GM18909 (cell line): ENCODE data around the gene TBC1D10B.
"Not testable (repeated sequence)": the region's sequence is repeated elsewhere in the genome, so short reads cannot be mapped to it uniquely, and the experiment has no call there.

Experiments
- ATAC-seq: cut with Tn5 transposase; IDR thresholded peaks from one replicate; pipeline ENCODE4 v1.9.1; 2021; ENCODE audit warnings: mild to moderate bottlenecking; ENCODE audit not compliant: unreplicated experiment, poor library complexity

Gene TBC1D10B

DNA sequence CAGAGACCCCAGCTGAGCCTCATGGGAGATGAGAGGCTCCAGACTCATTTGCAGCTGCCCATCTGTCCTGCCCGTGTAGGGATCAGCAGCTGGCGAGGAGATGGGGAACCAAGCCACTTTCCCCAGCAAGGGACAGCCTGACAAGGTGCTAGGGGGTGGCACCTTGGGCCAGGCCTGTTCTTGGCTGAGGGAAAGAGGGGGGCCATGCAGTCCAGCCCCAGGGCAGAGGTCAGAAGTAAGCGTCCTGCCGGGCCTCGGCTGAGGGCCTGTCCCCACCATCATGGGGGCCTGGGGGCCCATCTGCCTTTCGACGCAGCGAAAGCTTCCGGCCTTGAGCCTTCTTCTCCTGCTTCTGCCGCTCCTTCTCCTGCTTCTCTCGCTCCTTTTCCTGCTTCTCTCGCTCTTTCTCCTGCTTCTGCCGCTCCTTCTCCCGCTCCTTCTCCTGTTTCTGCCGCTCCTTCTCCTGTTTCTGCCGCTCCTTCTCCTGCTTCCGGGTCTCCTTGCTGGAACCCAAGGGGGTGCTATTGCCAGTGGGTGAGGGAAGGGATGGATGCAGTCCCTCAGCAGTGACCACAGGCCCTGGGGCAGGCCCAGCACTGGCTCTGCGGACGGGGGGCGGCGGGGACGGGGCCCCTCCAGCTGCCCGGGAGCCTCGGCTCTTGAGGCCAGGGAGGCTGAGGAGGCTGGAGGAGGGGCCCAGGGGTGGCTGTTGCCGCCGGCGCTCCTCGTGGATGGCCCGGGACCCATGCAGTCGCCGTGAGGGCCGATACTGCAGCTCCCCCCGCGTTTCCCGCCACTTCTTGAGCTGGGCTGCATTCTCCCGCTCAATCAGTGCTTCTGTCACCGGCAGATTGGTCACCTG lies 12.3 kb downstream of the TBC1D10B start:
- no peak for ATAC-seq

DNA sequence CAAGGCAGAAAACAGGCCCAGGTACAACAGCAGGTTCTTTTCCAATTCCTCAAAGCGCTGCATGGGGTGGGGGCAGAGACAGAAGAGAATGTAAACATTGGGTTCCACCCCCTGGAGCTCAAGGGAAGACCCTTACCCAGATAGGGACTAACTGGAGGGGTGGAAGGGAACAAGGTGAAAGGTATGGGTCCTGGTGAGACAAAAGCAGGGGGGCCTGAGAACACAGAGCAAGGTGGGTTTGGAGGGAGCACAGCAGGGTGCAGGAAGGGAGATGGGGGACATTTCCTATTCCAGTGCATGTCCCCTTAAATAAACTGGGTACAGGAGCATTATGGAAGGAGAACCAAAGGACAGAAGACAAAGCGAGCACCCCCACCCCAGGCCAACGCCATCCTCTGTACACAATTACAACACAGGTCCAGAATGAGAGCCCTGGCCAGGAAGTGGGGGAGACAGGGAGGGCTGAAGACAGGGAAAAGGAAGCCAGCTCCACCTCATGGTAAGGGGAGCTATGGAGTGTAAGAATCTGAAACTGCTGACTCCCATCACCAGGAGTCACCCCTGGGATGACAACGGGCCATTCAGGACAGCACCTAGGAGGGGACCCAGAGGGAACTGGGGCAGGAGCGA lies 13.1 kb downstream of the TBC1D10B start:
- no peak for ATAC-seq

DNA sequence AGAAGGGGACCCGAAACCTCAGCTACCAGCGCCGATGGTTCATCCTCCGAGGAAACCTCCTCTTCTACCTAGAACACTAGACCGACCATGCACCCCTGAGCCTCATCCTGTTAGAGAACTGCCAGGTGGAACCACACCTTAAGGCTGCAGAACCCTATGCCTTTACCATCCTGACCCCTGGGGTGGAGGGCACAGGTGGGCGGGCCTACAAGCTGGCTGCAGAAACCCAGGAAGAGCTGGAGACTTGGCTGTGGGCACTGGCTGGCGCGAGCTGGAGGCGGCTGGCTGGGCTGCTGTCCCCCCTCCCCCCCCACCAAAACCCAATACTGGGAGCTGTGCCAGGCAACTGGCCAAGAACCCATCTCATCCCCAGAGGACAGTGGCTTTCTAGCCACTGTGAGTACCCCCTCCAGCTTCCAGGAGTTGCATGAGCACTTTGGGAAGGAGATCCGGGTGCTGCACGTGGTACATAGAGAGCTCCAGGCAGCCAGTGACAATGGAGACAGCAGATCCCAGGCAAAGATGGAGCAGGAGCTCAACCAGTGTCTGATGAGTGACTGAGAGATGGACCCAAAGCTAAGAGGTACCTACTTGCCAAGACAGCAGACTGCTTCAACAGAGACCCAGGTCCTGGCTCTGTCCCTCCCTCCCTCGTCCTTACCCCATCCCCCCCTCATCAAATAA lies 13.8 kb downstream of the TBC1D10B start:
- ATAC-seq, result no peak

DNA sequence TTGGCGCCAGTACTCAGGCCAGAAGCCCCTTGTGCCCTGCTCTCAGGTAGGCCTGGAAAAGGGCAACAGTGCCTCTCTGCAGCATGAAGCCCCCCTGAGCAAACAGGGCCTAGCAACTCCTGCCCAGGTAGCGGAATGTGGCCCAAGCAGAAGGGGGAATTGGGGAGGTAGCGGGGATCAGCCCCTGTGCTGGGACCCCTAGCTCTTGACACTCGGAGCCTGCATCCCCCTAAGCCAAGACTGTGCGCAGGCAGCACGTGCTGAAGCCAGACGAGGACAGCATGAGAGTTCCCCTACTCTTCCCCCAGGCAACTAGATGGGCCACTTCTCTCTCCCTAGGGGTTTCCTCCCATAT lies 14.4 kb downstream of the TBC1D10B start:
- no peak for ATAC-seq

DNA sequence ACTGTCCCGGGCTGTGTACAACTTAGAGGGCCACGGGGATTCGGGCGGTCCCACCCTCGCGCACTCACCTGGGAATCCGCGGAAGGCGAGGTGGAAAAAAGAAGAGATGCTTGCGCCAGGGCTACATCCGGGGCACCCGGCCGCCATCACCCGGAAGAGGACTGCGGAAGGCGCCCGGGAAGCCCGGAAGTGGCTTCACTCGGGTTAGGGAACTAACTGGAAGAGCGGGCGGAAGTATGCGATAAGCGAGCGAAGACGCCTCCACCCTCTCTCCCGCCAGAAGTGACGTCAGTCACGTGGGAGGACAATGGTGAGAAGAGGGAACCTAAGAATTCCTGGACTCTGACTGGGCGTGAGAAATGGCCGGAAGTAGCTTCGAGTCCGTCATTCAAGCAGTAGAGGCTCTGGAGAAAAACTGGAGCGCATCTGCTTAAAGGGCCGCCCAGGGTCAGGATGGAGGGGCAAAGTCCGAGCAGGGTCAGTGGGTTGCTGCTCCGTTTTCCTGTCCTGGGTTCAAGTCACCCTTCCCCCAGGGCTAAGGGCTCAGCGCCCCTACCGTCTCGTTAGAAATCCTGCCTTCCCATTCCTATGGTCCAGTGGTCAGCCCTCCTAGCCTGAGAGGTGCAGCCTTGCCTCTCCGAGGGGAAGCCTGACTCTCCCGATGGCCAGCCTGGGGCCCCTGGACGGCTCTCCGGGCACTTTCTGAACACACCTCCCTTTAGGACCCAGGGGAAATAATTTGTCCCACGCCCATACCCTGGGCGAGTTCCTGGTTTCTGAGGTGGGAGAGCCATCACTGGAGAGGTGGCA lies 14.9 kb downstream of the TBC1D10B start, which contains the start of gene CD2BP2:
Gene CD2BP2, minus strand, starts transcription at position 165 of the 810 bp plus-strand sequence. CDS start 627 bp downstream, outside the sequence.
- peak; percentile 58 for ATAC-seq

DNA sequence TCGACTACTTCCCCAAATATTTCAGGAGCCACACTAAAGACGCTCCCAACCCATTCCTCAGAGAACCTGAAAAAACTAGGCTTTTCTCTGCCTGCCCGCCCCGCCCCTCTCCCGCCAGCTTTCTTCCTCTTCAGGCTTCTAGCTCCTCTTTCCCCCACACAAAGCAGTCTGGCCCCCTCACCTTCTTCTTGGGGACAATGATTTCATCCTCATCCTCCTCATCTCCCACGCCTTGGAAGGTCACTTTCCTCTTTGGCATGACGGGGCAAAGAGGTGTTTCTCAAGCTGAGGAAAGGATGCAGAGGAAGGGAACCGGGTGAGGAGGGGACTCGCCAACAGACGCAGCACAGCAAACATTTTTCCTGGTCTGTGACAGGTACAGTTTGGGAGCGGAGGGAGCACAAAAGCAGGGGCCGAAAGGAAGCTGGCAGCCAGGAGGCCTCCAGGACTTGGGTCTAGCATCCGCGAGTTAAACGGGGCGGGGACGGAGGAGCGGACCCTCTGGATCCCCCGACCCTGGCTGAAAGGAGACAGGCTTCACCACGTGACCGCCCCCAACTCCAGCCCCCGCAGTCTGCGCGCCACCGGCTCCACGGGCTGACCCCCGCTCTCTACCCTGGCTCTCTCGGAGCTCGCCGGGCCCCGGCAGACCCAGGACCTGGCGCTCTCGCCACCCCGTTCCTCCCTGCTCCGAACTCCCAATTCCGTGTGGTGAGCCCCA lies 15.7 kb downstream of the TBC1D10B start:
- ATAC-seq, result no peak

DNA sequence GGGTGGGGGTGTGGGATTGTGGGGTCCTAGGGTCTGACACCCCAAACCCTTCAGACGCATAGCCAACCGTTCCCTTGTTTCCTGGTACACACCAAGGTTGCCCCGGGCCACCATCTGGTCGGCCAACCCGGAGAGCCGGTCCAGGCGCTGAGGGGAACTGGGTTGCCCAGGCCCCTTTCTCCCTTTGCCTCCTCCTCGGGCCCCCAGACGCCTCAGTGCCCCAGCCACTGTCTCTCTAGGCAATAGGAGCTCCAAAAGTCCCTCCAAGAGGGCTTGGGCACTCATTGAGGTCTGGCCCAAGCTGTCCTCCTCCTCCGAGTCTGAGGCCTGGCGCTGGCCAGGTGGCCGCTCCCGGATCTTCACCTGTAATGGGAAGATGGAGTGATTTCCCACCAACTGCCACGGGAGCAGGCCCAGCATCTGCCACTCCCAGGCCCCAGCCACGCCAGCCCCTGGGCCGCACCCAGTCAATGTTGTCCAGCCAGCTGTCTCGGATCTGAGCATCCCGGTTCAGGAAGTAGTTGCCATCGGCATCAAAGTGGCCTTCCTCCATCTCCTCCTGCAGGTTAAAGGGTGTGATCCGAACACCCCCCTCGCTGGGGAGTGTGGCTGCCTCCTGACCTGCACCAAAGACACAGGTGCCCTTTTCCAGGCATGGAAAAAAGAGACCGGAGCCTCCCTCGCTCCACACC lies 16.7 kb downstream of the TBC1D10B start:
- ATAC-seq, result no peak

DNA sequence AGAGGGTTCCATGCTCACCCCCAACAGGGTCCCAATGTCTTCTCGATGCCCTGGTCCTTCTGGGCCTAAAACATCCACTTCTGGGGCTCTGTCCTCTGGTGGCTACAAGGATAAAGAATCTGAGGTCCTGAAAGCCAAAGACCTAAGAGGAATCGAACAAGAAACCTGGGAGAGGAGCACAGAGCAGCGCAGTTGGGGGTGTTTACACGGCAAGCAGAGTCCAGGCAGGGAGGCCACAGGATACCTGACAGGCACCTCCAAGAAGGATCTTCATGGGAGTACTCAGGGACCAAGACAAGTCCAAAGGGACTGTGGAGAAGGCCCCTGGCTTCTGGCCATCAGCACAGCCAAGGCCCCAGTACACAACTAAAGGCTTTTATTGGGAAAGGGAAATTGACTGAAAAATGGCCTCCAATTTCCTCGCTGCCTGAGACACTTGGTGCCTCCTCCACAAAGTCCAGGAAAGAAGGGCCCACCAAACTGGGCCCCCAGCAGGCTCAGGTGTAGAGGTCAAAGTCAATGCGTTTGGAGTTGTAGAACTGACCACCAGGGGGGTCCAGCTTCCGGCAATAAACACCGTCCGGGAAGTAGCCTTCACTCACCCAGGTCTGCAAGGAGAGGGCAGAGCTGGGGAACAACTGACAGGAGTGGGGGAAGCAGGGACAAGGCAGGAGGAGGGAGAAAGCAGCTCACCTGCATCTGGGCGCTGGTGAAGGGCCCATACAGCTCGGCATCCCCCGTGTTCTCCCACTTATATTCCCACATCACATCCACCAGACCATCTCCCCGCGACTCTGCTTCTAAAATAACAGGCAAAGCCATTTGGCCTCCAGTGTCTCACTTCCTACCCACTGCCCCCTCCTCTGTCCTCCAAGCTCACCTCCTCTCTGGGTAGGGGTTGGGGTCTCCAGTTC lies 17.5 kb downstream of the TBC1D10B start:
- no peak for ATAC-seq

DNA sequence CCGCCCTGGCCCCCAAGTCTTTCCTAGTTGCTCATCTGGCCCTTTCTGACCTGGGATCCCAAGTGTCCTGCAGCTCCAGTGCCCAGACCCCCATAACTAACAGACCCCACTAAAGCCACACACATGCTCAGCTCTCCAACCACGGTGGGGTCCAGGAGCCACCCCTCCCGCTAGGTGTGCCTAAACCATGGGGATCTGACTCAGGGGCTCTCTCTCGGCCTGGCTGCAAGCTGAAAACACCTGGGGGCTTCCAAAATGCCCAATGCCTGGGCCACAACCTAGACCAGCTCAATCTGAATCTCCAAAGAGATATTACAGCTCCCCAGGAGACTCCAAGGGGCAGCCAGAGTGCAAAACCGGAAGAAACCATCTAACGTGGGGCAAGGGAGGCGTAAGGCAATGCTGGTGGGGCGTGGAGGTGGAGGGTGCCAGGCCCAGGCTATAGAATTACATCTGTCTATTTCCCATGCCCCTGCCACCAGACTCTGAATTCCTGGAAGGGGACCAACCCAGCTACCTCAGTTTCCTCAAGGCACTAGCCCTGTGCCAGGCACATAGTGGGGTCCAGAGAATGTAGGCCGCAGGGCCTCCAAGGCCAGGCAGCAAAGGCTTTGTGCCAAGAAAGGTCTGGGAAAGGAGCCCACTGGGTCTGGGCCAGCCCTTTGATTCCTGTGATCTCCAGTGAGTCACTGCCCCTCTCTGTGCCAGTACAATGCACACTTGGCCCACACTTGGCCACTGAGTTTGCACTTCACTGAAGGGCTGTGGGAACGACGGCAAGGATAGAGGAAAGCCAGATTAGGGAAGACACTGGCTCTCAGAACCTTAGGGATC lies 18.5 kb downstream of the TBC1D10B start:
- no peak for ATAC-seq

DNA sequence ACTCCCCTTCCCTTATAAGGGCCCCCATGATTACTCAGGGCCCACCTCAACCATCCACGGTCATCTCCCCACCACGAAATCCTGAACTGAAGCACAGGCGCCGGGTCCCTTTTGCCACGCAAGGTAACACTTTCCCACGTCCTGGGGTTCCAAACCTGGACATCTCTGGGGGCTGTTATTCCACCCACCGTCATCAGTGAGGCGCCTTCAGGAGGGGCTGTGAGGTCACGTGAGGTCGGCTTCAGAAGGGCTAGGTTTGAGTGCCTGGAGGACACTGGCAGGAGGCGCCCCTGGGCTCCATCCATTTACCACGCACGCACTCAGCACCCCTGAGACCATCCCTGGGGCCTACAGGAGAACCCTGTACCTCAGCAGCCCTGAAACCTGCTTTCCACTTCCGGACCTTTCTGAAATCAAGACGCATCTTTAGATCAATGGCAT lies 19.3 kb downstream of the TBC1D10B start:
- ATAC-seq, result no peak

DNA sequence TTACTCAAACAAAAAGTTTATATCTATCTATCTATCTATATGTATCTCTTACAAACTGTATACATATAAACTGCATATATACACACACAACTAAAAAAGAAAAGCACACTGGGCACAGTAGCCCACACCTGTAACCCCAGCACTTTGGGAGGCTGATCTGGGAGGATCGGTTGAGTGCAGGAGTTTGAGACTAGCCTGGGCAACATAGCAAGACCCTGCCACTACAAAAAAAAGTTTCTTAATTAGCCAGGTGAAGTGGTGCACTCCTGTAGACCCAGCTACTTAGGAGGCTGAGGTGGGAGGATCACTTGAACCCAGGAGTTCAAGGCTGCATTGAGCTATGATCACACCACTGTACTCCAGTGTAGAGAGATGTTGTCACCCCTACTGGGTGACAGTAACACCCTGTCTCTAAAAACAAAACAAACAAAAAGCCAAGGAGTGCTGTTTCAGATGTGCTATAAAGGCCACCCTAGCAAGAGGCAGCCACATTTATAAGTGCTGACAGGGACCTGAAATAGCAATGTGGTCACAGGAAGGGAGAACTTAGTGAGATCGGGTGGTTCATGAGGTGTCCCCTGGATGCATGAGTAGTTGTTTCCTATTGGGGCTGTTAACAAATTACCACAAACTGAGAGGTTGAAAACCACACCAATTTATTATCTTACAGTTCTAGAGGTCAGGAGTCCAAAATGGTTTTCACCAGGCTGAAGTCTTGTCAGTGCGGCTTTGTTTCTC lies 20.0 kb downstream of the TBC1D10B start:
- peak; percentile 48 for ATAC-seq

DNA sequence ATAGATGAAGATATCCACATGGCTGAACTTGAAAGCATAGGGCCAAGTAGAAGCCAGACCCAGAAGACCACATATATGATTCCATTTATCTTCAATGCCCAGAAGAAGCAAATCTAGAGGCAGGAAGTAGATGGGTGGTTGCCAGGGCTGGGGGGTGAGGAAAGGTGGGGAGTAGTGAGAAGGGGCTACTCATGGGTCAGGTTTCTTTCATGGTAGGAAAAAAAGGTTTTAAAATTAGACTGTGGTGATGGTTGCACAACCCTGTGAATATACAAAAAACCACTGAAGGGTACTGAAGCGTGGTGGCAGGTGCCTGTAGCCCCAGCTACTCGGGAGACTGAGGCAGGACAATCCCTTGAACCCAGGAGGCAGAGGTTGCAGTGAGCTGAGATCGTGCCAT lies 20.6 kb downstream of the TBC1D10B start:
- ATAC-seq, result no peak

DNA sequence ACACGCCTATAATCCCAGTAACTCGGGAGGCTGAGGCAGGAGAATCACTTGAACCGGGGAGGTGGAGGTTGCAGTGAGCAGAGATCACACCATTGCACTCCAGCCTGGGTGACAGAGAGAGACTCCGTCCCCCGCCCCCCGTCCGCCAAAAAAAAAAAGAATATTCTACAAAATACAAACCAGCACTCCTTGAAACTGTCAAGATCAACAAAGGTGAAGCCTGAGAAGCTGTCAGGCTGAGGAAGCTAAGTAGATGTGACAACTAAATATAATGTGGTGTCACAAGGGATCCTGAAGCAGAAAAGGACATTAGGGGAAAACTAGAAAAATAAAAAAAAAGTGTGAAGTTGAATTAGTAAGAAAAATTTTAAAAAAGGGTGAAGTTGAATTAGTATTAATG lies 21.4 kb downstream of the TBC1D10B start:
- ATAC-seq, result no peak

DNA sequence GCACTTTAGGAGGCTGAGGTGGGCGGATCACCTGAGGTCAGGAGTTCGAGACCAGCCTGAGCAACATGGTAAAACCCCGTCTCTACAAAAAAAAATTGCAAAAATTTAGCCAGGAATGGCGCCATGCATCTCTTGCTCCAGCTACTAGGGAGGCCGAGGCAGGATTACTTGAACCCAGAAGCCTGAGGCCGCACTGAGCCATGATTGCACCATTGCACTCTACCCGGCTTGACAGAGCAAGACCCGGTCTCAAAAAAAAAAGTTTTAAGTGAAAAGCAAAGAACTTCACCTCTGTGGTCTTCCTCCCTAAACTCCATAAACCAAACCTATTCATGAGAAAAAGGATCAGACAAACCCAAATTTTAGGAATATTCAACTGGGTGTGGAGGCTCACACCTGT lies 22.2 kb downstream of the TBC1D10B start:
- no peak for ATAC-seq

DNA sequence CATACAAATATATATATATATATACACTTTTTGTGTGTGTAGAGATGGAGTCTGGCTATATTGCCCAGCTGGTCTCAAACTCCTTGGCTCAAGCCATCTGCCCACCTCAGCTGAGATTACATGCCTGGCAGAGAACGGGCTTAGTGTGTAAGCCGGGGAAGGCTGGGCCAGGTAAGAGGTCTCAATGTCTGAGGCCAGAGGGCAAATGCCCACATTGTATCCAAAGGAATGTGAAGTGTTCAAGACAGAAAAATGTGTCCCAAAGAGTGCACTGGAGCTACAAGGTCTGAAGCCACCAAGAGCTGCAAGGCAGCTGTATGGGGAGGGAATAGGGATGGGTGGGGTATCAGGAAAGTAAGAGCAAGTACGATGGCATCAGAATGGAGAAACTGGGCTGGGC lies 24.0 kb downstream of the TBC1D10B start:
- no peak for ATAC-seq

DNA sequence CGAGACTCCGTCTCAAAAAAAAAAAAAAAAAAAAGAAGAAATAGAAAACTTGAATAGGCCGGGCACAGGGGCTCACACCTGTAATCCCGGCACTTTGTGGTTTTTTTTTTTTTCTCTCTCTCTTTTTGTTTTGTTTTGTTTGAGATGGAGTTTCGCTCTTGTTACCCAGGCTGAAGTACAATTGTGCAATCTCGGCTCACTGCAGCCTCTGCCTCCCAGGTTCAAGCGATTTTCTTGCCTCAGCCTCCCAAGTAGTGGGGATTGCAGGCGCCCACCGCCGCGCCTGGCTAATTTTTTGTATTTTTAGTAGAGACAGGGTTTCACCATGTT lies 26.8 kb downstream of the TBC1D10B start:
- not testable (repeated sequence) for ATAC-seq
